ENCODE results near the gene GNAZ.

The GNAZ gene

GRCh38 chr22:23098718-23099530 is 28.6 kb downstream of the GNAZ start:
- Mint-ChIP-seq H3K4me3 (no peak overlapping the region), H3K9me3 (no peaks in the 10 kb centered on the region)

GRCh38 chr22:23099531-23099804 is 29.1 kb downstream of the GNAZ start:
- H3K27ac Mint-ChIP-seq, result no peak overlapping the region
- no peaks in the 10 kb centered on the region for H3K36me3 Mint-ChIP-seq (ENCODE audit: low read depth)
- H3K4me3 Mint-ChIP-seq, result no peak overlapping the region
- no peaks in the 10 kb centered on the region for H3K27me3 Mint-ChIP-seq
- H3K9me3 Mint-ChIP-seq, result no peaks in the 10 kb centered on the region
- no peaks in the 10 kb centered on the region for H3K4me1 Mint-ChIP-seq (ENCODE audit: low read depth)

More at GRCh38 chr22:23098718-23099530, 28.6 kb downstream of the GNAZ start:
- H3K4me1 Mint-ChIP-seq (ENCODE audit: low read depth), result no peaks in the 10 kb centered on the region
- H3K27me3 Mint-ChIP-seq, result no peaks in the 10 kb centered on the region
- no peak overlapping the region for H3K27ac Mint-ChIP-seq
- no peaks in the 10 kb centered on the region for H3K36me3 Mint-ChIP-seq (ENCODE audit: low read depth)

- no peaks in the 10 kb centered on the region for H3K27me3 Mint-ChIP-seq
- no peaks in the 10 kb centered on the region for H3K9me3 Mint-ChIP-seq
- no peak overlapping the region for H3K27ac Mint-ChIP-seq
- H3K4me1 Mint-ChIP-seq (ENCODE audit: low read depth), result no peaks in the 10 kb centered on the region
- H3K4me3 Mint-ChIP-seq, result no peak overlapping the region
- H3K36me3 Mint-ChIP-seq (ENCODE audit: low read depth), result no peaks in the 10 kb centered on the region
These were observed 29.9 kb downstream of the GNAZ start for GRCh38 chr22:23100124-23100801.

GRCh38 chr22:23101524-23101923 is 31.2 kb downstream of the GNAZ start:
- no peaks in the 10 kb centered on the region for H3K36me3 Mint-ChIP-seq (ENCODE audit: low read depth)
- no peaks in the 10 kb centered on the region for H3K9me3 Mint-ChIP-seq
- H3K4me1 Mint-ChIP-seq (ENCODE audit: low read depth), result no peaks in the 10 kb centered on the region
- no peak overlapping the region for H3K27ac Mint-ChIP-seq
- H3K27me3 Mint-ChIP-seq, result no peaks in the 10 kb centered on the region
- H3K4me3 Mint-ChIP-seq, result no peak overlapping the region

DNA sequence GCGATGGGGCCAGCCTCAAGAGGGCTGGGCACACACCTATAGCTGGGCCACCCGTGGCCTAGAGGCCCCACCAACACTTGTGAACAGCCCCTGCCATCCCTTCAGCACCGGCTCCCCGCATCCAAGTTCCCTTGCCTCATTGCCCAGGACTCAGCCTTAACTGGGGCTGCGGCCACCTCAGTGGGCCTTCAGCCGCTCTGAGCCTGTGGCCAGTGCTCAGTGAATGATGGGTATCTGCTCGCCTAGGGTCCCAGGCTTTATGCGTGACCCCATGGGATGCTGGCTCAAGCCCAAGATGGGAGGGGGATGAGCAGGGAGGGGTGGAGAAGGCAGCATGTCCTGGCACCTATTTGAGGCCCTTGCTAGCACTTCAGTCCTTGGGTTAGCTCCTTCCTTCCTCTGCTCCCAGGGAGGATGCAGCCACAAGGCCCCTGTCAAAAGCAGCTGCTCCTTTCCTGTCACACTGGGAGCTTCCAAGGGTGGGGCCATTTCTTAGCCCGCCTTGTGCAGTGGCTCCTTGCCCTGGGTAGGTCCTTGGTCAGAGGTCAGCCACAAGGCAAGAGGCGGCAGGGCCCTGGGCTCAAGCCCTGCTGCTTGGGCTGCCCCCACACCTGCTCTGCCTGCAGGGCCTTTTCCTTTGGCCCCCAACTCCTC is 31.8 kb downstream of the GNAZ start:
- H3K9me3 Mint-ChIP-seq, result no peaks in the 10 kb centered on the region
- H3K36me3 Mint-ChIP-seq (ENCODE audit: low read depth), result no peaks in the 10 kb centered on the region
- no peak overlapping the region for H3K4me3 Mint-ChIP-seq
- no peak overlapping the region for H3K27ac Mint-ChIP-seq
- no peaks in the 10 kb centered on the region for H3K4me1 Mint-ChIP-seq (ENCODE audit: low read depth)
- H3K27me3 Mint-ChIP-seq, result no peaks in the 10 kb centered on the region

DNA sequence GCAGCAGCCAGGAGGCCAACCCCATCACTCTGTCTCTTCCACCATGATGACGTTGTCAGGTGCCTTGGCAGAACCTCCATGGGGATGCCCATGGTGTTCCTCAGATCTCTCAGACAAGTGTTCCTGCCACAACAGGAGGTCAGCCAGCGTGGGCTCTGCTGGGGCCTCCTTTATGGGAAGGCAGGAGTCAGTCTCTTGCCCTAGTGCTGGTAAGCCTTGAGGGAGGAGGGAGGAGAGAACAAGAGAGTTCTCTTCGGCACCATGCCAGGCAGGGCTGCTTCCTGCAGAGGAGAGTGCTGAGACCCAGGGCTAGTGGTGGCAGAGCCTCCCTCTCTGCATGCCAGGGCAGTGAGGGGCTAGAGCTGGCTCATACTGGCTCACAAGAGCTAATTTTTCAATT is 32.5 kb downstream of the GNAZ start:
- H3K27me3 Mint-ChIP-seq, result no peaks in the 10 kb centered on the region
- H3K9me3 Mint-ChIP-seq, result no peaks in the 10 kb centered on the region
- no peaks in the 10 kb centered on the region for H3K36me3 Mint-ChIP-seq (ENCODE audit: low read depth)
- no peak overlapping the region for H3K4me3 Mint-ChIP-seq
- H3K4me1 Mint-ChIP-seq (ENCODE audit: low read depth), result no peaks in the 10 kb centered on the region
- H3K27ac Mint-ChIP-seq, result no peak overlapping the region

GRCh38 chr22:23103199-23103954 is 33.1 kb downstream of the GNAZ start:
- Mint-ChIP-seq H3K4me1 (ENCODE audit: low read depth) (no peaks in the 10 kb centered on the region), H3K36me3 (ENCODE audit: low read depth) (no peaks in the 10 kb centered on the region)

GRCh38 chr22:23104187-23104971 is 34.1 kb downstream of the GNAZ start:
- Mint-ChIP-seq H3K4me3 (no peak overlapping the region), H3K9me3 (no peaks in the 10 kb centered on the region), H3K27me3 (no peaks in the 10 kb centered on the region), H3K27ac (no peak overlapping the region), H3K4me1 (ENCODE audit: low read depth) (no peaks in the 10 kb centered on the region), H3K36me3 (ENCODE audit: low read depth) (no peaks in the 10 kb centered on the region)

More at GRCh38 chr22:23103199-23103954, 33.1 kb downstream of the GNAZ start:
- no peaks in the 10 kb centered on the region for H3K9me3 Mint-ChIP-seq
- no peak overlapping the region for H3K4me3 Mint-ChIP-seq
- no peak overlapping the region for H3K27ac Mint-ChIP-seq
- no peaks in the 10 kb centered on the region for H3K27me3 Mint-ChIP-seq

DNA sequence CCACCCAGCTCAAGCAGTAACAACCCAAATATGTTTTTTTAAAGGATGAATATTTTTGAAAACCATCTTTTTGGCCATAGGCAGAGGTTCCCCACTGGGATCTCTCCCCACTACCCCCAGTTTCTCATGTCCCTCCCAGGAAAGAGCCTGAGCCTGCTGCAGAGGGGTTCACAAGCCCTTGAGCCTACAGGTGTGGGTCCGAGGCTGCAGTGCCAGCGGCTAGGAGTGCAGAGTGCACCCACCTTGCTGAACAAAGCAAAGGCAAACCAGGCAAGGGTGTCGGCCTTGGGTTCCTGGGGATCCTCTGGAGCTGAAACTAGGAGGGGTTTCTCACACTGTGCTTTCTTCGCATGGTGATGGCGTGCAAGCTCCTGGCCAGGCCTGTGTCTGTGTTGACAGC is 35.0 kb downstream of the GNAZ start:
- Mint-ChIP-seq H3K4me3 (no peak overlapping the region), H3K36me3 (ENCODE audit: low read depth) (no peaks in the 10 kb centered on the region), H3K27ac (no peak overlapping the region), H3K4me1 (ENCODE audit: low read depth) (no peaks in the 10 kb centered on the region), H3K27me3 (no peaks in the 10 kb centered on the region), H3K9me3 (no peaks in the 10 kb centered on the region)

- no peaks in the 10 kb centered on the region for H3K36me3 Mint-ChIP-seq (ENCODE audit: low read depth)
- no peaks in the 10 kb centered on the region for H3K9me3 Mint-ChIP-seq
- H3K4me3 Mint-ChIP-seq, result no peak overlapping the region
- H3K27me3 Mint-ChIP-seq, result no peaks in the 10 kb centered on the region
- no peak overlapping the region for H3K27ac Mint-ChIP-seq
- no peaks in the 10 kb centered on the region for H3K4me1 Mint-ChIP-seq (ENCODE audit: low read depth)
These were observed 35.6 kb downstream of the GNAZ start for GRCh38 chr22:23105919-23106318.

- H3K4me3 Mint-ChIP-seq, result no peak overlapping the region
- H3K4me1 Mint-ChIP-seq (ENCODE audit: low read depth), result no peaks in the 10 kb centered on the region
- no peaks in the 10 kb centered on the region for H3K36me3 Mint-ChIP-seq (ENCODE audit: low read depth)
- no peaks in the 10 kb centered on the region for H3K27me3 Mint-ChIP-seq
- no peaks in the 10 kb centered on the region for H3K9me3 Mint-ChIP-seq
- no peak overlapping the region for H3K27ac Mint-ChIP-seq
These were observed 36.0 kb downstream of the GNAZ start for GRCh38 chr22:23106344-23106743.

DNA sequence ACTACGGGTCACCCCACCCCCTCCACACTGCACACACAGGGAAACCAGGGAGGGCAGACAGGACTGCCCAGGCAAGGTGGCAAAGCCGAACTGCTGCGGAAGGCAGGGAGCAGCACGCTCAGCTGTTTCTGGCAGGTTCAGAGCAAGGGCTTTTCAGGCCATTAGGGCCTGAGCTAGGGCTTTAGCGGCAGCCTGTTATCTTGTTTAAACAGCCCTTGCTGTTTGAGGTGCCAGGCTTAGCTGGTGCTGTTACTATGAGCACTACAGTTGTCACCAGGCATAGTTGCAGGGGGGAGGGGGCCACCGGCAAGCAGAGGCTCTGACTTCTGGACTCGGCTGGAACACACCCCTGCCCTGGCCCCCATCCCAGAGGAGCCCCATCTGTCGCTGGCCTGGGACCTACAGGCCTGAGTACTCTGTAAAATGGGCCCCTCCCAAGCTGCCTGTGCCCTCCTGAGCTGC is 36.6 kb downstream of the GNAZ start:
- Mint-ChIP-seq H3K27me3 (no peaks in the 10 kb centered on the region), H3K36me3 (ENCODE audit: low read depth) (no peaks in the 10 kb centered on the region), H3K4me3 (no peak overlapping the region), H3K27ac (no peak overlapping the region), H3K9me3 (no peaks in the 10 kb centered on the region), H3K4me1 (ENCODE audit: low read depth) (no peaks in the 10 kb centered on the region)

GRCh38 chr22:23107487-23108248 is 37.3 kb downstream of the GNAZ start:
- H3K9me3 Mint-ChIP-seq, result no peaks in the 10 kb centered on the region
- H3K27me3 Mint-ChIP-seq, result no peaks in the 10 kb centered on the region
- H3K4me3 Mint-ChIP-seq, result no peak overlapping the region
- H3K27ac Mint-ChIP-seq, result no peak overlapping the region
- no peaks in the 10 kb centered on the region for H3K36me3 Mint-ChIP-seq (ENCODE audit: low read depth)
- H3K4me1 Mint-ChIP-seq (ENCODE audit: low read depth), result no peaks in the 10 kb centered on the region

Data from stimulated activated naive CD8-positive, alpha-beta T cell treated with anti-CD3 and anti-CD28 coated beads, Interleukin-15, Interleukin-2, amounts not matched to agents 100 ng/mL and 50 ng/mL, for 24 hours (primary cell).